HepG2 (cell line): ENCODE data around the gene RASSF7. TPM values are rescaled to one million over a fixed set of nuclear protein-coding genes. Genes with fewer than 3 reads are reported as not detected.

Experiments
- ARNTL ChIP-seq: sonication (generic); formaldehyde crosslinking; IDR thresholded peaks from 2 replicates; pipeline ENCODE4 v1.4.0; 2020; ENCODE audit warnings: mild to moderate bottlenecking, missing genetic modification reagents
- CCDC6 ChIP-seq: sonication (generic); formaldehyde crosslinking; IDR thresholded peaks from 2 replicates; pipeline ENCODE4 v1.8.1; 2022; ENCODE audit warnings: mild to moderate bottlenecking, missing genetic modification reagents, moderate library complexity
- ETV5 ChIP-seq: IDR thresholded peaks from 2 replicates; pipeline ENCODE4 v1.6.1; 2018; ENCODE audit warnings: missing biosample characterization, missing genetic modification reagents, inconsistent platforms, borderline replicate concordance
- HMG20B ChIP-seq: conservative IDR thresholded peaks from 2 replicates; pipeline ENCODE4 v1.6.1; 2016; ENCODE audit warnings: missing genetic modification reagents, missing compliant biosample characterization
- IKZF5 ChIP-seq: IDR thresholded peaks from 2 replicates; pipeline ENCODE4 v1.6.1; 2018; ENCODE audit warnings: missing genetic modification reagents, mild to moderate bottlenecking, missing compliant biosample characterization
- JDP2 ChIP-seq: sonication (generic); formaldehyde crosslinking; IDR thresholded peaks from 2 replicates; pipeline ENCODE4 v1.8.1; 2022; ENCODE audit warnings: missing genetic modification reagents, borderline replicate concordance
- LCORL ChIP-seq, 2 experiments: fragments of 450-650 bp in 1 of 2; sonication (generic) in 1 of 2; formaldehyde crosslinking in 1 of 2; IDR thresholded peaks; 2 replicates each; pipeline versions ENCODE4 v1.5.0 to v1.6.1; 2017 to 2020; ENCODE audit warnings: antibody characterized with exemption in 1 of 2, missing genetic modification reagents in 1 of 2
- MBNL3 ChIP-seq: fragments of 250-450 bp; sonication (Bioruptor Pico); conservative IDR thresholded peaks from 2 replicates; pipeline ENCODE4 v1.8.0; 2022; ENCODE audit warnings: mild to moderate bottlenecking, inconsistent platforms
- MIER2 ChIP-seq: IDR thresholded peaks from 2 replicates; pipeline ENCODE4 v1.6.1; 2016; ENCODE audit warnings: missing biosample characterization, missing genetic modification reagents
- PHF21A ChIP-seq: sonication (generic); formaldehyde crosslinking; IDR thresholded peaks from 2 replicates; pipeline ENCODE4 v1.5.0; 2020; ENCODE audit warnings: mild to moderate bottlenecking, missing genetic modification reagents
- REPIN1 ChIP-seq: sonication (generic); formaldehyde crosslinking; IDR thresholded peaks from 2 replicates; pipeline ENCODE4 v1.8.0; 2022; ENCODE audit warnings: missing genetic modification reagents, low read depth, mild to moderate bottlenecking, borderline replicate concordance
- REXO4 ChIP-seq: sonication (generic); formaldehyde crosslinking; IDR thresholded peaks from 2 replicates; pipeline ENCODE4 v1.8.0; 2022; ENCODE audit warnings: missing genetic modification reagents, mild to moderate bottlenecking, borderline replicate concordance
- SALL1 ChIP-seq: sonication (generic); formaldehyde crosslinking; IDR thresholded peaks from 2 replicates; pipeline ENCODE4 v1.8.0; 2022; ENCODE audit warnings: mild to moderate bottlenecking, missing genetic modification reagents
- SMARCE1 ChIP-seq: fragments of 450-650 bp; IDR thresholded peaks from 2 replicates; pipeline ENCODE4 v1.6.1; 2017; ENCODE audit warnings: borderline replicate concordance
- polyA plus RNA-seq, 8 experiments: library from polyadenylated mRNA; depleted of rRNA in 3 of 8; stranded (reverse) in 7 of 8; unstranded in 1 of 8; fragments of >200 nt; fragmentation: Illumina TruSeq in 4 of 8; extraction: Trizol in 4 of 8; gene quantifications; 2 replicates each; pipeline versions ENCODE4 v1.2.1 to v1.2.3, GENCODE V29; 2011 to 2016; ENCODE audit warnings: low read depth in 4 of 8, missing spikeins in 1 of 8, mixed read lengths in 1 of 8; ENCODE audit not compliant: insufficient read depth in 1 of 8
- total RNA-seq, 5 experiments: library from RNA; depleted of rRNA; stranded (reverse); fragments of >200 nt; fragmentation: Illumina TruSeq; extraction: Trizol; gene quantifications; 2 replicates each; pipeline ENCODE4 v1.2.3, GENCODE V29; 2016; ENCODE audit warnings: low read depth in 1 of 5
- TF ChIP-seq, protein P1 (sequence below): conservative IDR thresholded peaks from 2 replicates; pipeline ENCODE4 v1.6.1; 2018; ENCODE audit warnings: missing genetic modification reagents
- TF ChIP-seq, protein P2 (sequence below): sonication (generic); formaldehyde crosslinking; IDR thresholded peaks from 2 replicates; pipeline ENCODE4 v1.4.0; 2020; ENCODE audit warnings: low read depth, mild to moderate bottlenecking, missing genetic modification reagents
- TF ChIP-seq, protein P3 (sequence below): sonication (generic); formaldehyde crosslinking; IDR thresholded peaks from 2 replicates; pipeline ENCODE4 v1.4.0; 2020; ENCODE audit warnings: missing genetic modification reagents, borderline replicate concordance
- TF ChIP-seq, protein P4 (sequence below): sonication (generic); formaldehyde crosslinking; conservative IDR thresholded peaks from 2 replicates; pipeline ENCODE4 v1.8.1; 2023; ENCODE audit warnings: missing genetic modification reagents

Gene RASSF7
- total and polyA plus RNA-seq, 2 of the 13 experiments (the other 11 are each of a cell fraction or from before 2014, with no cell fraction given), result 20.2 to 28.6 TPM

DNA sequence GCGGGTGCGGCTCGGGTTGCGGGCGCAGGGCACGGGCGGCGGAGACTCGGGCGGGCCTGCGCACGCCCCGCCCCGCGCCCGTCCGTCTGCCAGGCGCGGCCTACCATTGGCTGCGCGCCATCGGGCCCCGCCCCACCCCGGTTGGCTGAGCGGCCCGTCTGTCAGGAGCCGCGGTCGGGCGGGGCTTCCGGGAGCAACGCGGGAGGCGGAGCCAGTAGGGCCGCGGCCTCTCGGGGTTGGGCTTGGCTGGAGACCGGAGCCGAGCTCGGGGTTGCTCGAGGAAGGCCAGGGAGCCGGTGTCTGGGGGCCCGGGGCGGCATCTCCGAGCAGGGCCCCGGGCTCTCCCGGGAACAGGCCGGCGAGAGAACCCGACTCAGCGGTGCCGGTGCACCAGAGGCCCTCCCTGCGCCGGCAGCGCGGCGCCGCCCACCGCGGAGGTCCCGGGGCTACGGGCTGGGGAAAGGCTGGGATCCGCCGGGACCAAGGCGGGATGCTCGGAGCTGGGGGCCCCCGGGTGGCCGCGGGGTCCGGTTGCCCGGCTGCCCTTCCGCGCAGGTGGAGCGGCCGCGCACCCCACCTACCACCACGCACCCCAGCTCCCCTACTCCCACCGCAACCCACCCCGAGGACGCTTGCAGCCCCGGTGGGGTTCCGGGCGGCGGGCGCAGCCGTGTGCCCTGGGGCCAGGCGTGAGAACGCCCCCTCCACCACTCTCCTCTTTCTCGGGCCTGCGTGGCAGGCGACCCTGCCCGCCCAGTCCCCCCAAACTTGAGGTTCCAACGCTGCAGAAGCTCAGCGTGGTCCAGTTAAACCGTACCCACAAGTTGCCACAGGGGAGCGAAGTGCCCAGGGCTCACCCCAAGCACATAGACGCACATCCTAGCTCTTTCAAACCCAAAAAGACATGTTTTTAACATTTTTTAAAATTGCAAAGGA lies 25.0 kb upstream of the RASSF7 start, which contains the start of gene HRAS (continued):
- TF ChIP-seq, protein P1, sequence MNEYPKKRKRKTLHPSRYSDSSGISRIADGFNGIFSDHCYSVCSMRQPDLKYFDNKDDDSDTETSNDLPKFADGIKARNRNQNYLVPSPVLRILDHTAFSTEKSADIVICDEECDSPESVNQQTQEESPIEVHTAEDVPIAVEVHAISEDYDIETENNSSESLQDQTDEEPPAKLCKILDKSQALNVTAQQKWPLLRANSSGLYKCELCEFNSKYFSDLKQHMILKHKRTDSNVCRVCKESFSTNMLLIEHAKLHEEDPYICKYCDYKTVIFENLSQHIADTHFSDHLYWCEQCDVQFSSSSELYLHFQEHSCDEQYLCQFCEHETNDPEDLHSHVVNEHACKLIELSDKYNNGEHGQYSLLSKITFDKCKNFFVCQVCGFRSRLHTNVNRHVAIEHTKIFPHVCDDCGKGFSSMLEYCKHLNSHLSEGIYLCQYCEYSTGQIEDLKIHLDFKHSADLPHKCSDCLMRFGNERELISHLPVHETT (CRISPR knock-in tag), result peak; percentile 69; the same call in 1 of the 2 replicates
- TF ChIP-seq HMG20B (CRISPR knock-in tag), result no peak
- TF ChIP-seq, protein P2, sequence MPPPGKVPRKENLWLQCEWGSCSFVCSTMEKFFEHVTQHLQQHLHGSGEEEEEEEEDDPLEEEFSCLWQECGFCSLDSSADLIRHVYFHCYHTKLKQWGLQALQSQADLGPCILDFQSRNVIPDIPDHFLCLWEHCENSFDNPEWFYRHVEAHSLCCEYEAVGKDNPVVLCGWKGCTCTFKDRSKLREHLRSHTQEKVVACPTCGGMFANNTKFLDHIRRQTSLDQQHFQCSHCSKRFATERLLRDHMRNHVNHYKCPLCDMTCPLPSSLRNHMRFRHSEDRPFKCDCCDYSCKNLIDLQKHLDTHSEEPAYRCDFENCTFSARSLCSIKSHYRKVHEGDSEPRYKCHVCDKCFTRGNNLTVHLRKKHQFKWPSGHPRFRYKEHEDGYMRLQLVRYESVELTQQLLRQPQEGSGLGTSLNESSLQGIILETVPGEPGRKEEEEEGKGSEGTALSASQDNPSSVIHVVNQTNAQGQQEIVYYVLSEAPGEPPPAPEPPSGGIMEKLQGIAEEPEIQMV (CRISPR knock-in tag), result no peak
- TF ChIP-seq MIER2 (CRISPR knock-in tag), result no peak
- TF ChIP-seq LCORL (IDR thresholded peaks at IDR 0.05), result no peak
- TF ChIP-seq LCORL (CRISPR knock-in tag; IDR thresholded peaks at IDR 0.05), result peak; percentile 10; the same call in 1 of the 2 replicates
- TF ChIP-seq SMARCE1, result no peak
- TF ChIP-seq JDP2 (CRISPR knock-in tag), result no peak
- TF ChIP-seq, protein P3, sequence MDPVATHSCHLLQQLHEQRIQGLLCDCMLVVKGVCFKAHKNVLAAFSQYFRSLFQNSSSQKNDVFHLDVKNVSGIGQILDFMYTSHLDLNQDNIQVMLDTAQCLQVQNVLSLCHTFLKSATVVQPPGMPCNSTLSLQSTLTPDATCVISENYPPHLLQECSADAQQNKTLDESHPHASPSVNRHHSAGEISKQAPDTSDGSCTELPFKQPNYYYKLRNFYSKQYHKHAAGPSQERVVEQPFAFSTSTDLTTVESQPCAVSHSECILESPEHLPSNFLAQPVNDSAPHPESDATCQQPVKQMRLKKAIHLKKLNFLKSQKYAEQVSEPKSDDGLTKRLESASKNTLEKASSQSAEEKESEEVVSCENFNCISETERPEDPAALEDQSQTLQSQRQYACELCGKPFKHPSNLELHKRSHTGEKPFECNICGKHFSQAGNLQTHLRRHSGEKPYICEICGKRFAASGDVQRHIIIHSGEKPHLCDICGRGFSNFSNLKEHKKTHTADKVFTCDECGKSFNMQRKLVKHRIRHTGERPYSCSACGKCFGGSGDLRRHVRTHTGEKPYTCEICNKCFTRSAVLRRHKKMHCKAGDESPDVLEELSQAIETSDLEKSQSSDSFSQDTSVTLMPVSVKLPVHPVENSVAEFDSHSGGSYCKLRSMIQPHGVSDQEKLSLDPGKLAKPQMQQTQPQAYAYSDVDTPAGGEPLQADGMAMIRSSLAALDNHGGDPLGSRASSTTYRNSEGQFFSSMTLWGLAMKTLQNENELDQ (CRISPR knock-in tag), result no peak
- TF ChIP-seq REXO4 (CRISPR knock-in tag), result no peak
- TF ChIP-seq ETV5 (CRISPR knock-in tag), result peak; percentile 48; the same call in 1 of the 2 replicates
- TF ChIP-seq IKZF5 (CRISPR knock-in tag), result no peak
- no peak for TF ChIP-seq MBNL3 (CRISPR knock-in tag)
- TF ChIP-seq PHF21A (CRISPR knock-in tag), result peak; percentile 21; the same call in 1 of the 2 replicates
- 0 out of 2 replicates have a peak, but pooled peaks have one; percentile 53 for TF ChIP-seq CCDC6 (CRISPR knock-in tag)
- peak; percentile 64; the same call in 1 of the 2 replicates for TF ChIP-seq ARNTL
- no peak for TF ChIP-seq REPIN1 (CRISPR knock-in tag)
- TF ChIP-seq, protein P4, sequence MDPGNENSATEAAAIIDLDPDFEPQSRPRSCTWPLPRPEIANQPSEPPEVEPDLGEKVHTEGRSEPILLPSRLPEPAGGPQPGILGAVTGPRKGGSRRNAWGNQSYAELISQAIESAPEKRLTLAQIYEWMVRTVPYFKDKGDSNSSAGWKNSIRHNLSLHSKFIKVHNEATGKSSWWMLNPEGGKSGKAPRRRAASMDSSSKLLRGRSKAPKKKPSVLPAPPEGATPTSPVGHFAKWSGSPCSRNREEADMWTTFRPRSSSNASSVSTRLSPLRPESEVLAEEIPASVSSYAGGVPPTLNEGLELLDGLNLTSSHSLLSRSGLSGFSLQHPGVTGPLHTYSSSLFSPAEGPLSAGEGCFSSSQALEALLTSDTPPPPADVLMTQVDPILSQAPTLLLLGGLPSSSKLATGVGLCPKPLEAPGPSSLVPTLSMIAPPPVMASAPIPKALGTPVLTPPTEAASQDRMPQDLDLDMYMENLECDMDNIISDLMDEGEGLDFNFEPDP, result no peak
- TF ChIP-seq SALL1 (CRISPR knock-in tag), result peak; percentile 47
